Measurements from ENCODE around the gene SLC44A5. TPM values are rescaled to one million over a fixed set of nuclear protein-coding genes. Genes with fewer than 3 reads are reported as not detected.

The SLC44A5 gene
- total and polyA plus RNA-seq, 7 donors, result 0.01 to 7.5 (median 0.49) TPM

- DNase-seq (no peak), ATAC-seq (no peak)
- Histone ChIP-seq H3K4me1 (no peaks in the 10 kb centered on the region), H3K36me3 (ENCODE audit: insufficient read depth in 1 of 2, low read depth in 1 of 2) (no peaks in the 10 kb centered on the region), H3K9me3 (no peaks in the 10 kb centered on the region), H3K27ac (no peak overlapping the region), H3K27me3 (ENCODE audit: insufficient read depth in 3 of 3, low read length in 2 of 3) (no peaks in the 10 kb centered on the region), H3K4me3 (no peak overlapping the region)
- WGBS, 3 donors, result 87 to 91% (median 88%) methylated on average over 3 of the region's 3 CpGs
- intact Hi-C loops (cut with DNase I), result no loop called here
- no peak for TF ChIP-seq CTCF (IDR thresholded peaks at IDR 0.05)
These were observed 451.8 kb downstream of the SLC44A5 start for GRCh38 chr1:75159154-75159553.

Other genes with a start within 250 kb of the SLC44A5 start
- gene ACADM, start 113.6 kb upstream of the SLC44A5 start, total RNA-seq, result 100 to 1,000 TPM; 156 to 203 (median 171) TPM
- 100 to 1,000 TPM; 101 to 226 (median 149) TPM for gene ACADM, start 113.6 kb upstream of the SLC44A5 start, polyA plus RNA-seq
- gene RABGGTB, start 175.1 kb upstream of the SLC44A5 start, total RNA-seq, result 100 to 1,000 TPM in 1 of 4 donors, 10 to 100 TPM in 3; 53.9 to 101 (median 80.2) TPM
- 10 to 100 TPM; 79.3 to 85.4 (median 83.7) TPM for gene RABGGTB, start 175.1 kb upstream of the SLC44A5 start, polyA plus RNA-seq
- gene MSH4, start 185.8 kb upstream of the SLC44A5 start, total RNA-seq, result 1 to 10 TPM in 1 of 4 donors, under 1 TPM in 3; 0.74 to 1.0 (median 0.82) TPM
- under 1 TPM; 0.11 to 0.74 (median 0.26) TPM for gene MSH4, start 185.8 kb upstream of the SLC44A5 start, polyA plus RNA-seq